ENCODE data around the gene IKZF3.
"Not testable (repeated sequence)": the region's sequence is repeated elsewhere in the genome, so short reads cannot be mapped to it uniquely, and the experiment has no call there.

DNA sequence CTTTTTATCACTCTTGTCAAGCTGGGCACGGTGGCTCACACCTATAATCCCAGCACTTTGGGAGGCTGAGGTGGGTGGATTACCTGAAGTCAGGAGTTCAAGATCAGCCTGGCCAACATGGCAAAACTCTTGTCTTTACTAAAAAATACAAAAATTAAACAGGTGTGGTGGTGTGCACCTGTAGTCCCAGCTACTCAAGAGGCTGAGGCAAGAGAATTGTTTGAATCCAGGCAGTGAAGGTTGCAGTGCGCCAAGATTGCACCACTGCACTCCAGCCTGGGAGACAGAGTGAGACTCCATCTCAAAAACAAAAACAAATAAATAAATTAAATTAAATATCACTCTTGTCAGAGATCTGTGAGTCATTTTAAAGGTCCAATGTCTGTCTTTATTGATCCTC is 37.9 kb upstream of the IKZF3 start:
- TF ChIP-seq MEF2A (IDR thresholded peaks at IDR 0.05; ENCODE audit: borderline replicate concordance, low read depth); GABPA (IDR thresholded peaks at IDR 0.05; ENCODE audit: low read depth); TCF12 (IDR thresholded peaks at IDR 0.05); POLR2AphosphoS5 (IDR thresholded peaks at IDR 0.05; ENCODE audit: low read depth, low read length); RAD21 (IDR thresholded peaks at IDR 0.05; ENCODE audit: low read length); TEAD4 (IDR thresholded peaks at IDR 0.05; ENCODE audit: borderline replicate concordance, insufficient read depth); YY1 (IDR thresholded peaks at IDR 0.05; ENCODE audit: low read depth); RFX5 (IDR thresholded peaks at IDR 0.05; ENCODE audit: low read length); FOXJ3 (CRISPR knock-in tag; IDR thresholded peaks at IDR 0.05): not testable (repeated sequence)
- TF ChIP-seq, protein P1, sequence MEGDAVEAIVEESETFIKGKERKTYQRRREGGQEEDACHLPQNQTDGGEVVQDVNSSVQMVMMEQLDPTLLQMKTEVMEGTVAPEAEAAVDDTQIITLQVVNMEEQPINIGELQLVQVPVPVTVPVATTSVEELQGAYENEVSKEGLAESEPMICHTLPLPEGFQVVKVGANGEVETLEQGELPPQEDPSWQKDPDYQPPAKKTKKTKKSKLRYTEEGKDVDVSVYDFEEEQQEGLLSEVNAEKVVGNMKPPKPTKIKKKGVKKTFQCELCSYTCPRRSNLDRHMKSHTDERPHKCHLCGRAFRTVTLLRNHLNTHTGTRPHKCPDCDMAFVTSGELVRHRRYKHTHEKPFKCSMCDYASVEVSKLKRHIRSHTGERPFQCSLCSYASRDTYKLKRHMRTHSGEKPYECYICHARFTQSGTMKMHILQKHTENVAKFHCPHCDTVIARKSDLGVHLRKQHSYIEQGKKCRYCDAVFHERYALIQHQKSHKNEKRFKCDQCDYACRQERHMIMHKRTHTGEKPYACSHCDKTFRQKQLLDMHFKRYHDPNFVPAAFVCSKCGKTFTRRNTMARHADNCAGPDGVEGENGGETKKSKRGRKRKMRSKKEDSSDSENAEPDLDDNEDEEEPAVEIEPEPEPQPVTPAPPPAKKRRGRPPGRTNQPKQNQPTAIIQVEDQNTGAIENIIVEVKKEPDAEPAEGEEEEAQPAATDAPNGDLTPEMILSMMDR (IDR thresholded peaks at IDR 0.05): not testable (repeated sequence)
- TF ChIP-seq, protein P2, sequence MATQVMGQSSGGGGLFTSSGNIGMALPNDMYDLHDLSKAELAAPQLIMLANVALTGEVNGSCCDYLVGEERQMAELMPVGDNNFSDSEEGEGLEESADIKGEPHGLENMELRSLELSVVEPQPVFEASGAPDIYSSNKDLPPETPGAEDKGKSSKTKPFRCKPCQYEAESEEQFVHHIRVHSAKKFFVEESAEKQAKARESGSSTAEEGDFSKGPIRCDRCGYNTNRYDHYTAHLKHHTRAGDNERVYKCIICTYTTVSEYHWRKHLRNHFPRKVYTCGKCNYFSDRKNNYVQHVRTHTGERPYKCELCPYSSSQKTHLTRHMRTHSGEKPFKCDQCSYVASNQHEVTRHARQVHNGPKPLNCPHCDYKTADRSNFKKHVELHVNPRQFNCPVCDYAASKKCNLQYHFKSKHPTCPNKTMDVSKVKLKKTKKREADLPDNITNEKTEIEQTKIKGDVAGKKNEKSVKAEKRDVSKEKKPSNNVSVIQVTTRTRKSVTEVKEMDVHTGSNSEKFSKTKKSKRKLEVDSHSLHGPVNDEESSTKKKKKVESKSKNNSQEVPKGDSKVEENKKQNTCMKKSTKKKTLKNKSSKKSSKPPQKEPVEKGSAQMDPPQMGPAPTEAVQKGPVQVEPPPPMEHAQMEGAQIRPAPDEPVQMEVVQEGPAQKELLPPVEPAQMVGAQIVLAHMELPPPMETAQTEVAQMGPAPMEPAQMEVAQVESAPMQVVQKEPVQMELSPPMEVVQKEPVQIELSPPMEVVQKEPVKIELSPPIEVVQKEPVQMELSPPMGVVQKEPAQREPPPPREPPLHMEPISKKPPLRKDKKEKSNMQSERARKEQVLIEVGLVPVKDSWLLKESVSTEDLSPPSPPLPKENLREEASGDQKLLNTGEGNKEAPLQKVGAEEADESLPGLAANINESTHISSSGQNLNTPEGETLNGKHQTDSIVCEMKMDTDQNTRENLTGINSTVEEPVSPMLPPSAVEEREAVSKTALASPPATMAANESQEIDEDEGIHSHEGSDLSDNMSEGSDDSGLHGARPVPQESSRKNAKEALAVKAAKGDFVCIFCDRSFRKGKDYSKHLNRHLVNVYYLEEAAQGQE (IDR thresholded peaks at IDR 0.05; ENCODE audit: low read depth, low read length): not testable (repeated sequence)
- TF ChIP-seq, protein P3, sequence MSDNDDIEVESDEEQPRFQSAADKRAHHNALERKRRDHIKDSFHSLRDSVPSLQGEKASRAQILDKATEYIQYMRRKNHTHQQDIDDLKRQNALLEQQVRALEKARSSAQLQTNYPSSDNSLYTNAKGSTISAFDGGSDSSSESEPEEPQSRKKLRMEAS (IDR thresholded peaks at IDR 0.05; ENCODE audit: low read depth): not testable (repeated sequence)

Data from SK-N-SH (cell line).